ENCODE results near the gene LIN37. TPM values are rescaled to one million over a fixed set of nuclear protein-coding genes. Genes with fewer than 3 reads are reported as not detected.
"Not testable (repeated sequence)": the region's sequence is repeated elsewhere in the genome, so short reads cannot be mapped to it uniquely, and the experiment has no call there.

Gene LIN37
- total and polyA plus RNA-seq, 8 donors: 1.7 to 44.0 (median 4.5) TPM

DNA sequence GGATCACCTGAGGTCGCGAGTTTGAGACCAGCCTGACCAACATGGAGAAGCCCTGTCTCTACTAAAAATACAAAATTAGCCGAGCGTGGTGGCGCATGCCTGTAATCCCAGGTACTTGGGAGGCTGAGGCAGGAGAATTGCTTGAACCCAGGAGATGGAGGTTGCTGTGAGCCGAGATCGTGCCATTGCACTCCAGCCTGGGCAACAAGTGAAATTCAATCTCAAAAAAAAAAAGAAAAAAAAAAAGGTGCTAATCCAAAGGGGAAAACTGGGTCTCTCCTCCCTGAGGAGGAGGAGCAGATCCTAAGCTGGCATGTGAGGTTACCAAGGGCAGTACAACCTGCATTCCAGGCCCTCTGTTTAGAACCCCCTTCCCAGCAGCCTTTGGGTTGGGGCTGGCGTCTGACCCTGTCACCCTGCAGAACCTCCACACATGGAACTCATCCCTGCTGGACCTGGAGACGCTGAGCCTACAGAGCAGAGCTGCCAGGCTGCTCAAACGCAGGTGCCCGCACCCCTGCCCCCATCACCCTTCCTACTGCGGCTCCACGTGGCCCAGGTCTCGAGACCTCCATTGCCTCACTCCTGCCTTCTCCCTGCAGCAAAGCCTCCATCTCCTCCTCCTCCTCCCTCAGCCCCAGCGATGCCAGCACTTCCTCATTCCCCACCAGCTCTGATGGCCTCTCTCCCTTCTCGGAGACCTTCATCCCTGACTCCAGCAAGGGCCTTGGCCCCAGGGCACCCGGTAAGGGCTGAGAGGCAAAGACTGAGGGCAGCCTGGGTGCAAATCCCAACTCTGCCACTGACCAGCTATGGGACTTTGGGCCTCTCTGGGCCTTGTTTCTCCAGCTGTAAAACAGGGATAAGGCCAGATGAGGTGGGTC, 16.3 kb downstream of the LIN37 start:
- no peak for ATAC-seq
- no peak for DNase-seq
- TF ChIP-seq, protein P1, sequence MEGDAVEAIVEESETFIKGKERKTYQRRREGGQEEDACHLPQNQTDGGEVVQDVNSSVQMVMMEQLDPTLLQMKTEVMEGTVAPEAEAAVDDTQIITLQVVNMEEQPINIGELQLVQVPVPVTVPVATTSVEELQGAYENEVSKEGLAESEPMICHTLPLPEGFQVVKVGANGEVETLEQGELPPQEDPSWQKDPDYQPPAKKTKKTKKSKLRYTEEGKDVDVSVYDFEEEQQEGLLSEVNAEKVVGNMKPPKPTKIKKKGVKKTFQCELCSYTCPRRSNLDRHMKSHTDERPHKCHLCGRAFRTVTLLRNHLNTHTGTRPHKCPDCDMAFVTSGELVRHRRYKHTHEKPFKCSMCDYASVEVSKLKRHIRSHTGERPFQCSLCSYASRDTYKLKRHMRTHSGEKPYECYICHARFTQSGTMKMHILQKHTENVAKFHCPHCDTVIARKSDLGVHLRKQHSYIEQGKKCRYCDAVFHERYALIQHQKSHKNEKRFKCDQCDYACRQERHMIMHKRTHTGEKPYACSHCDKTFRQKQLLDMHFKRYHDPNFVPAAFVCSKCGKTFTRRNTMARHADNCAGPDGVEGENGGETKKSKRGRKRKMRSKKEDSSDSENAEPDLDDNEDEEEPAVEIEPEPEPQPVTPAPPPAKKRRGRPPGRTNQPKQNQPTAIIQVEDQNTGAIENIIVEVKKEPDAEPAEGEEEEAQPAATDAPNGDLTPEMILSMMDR (IDR thresholded peaks at IDR 0.05): no peak

DNA sequence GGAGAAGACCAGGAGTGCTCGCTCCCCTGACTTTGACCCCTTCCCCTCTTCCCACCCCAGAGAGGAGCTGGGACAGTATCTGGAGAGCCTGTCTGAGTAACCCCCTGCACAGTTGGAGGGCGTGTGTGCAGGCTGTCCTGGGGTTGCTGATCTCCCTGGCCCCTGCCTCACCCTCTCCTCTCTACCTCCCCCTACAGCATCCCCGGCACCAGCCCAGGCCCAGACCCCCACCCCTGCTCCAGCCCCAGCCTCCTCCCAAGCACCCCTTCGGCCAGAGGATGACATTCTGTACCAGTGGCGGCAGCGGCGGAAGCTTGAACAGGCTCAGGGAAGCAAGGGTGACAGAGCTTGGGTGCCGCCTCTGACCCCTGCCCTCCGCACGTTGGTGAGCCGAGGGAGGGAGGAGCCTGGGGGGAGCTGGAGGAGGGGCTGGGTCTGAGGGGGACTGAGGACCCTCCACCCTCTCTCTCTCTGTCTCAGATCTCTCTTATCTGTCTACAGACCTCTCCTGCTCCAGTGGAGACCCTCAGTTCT, 18.3 kb downstream of the LIN37 start:
- DNase-seq (peak in 2 of 6 donors; percentile 27 to 58), FAIRE-seq (no peak), ATAC-seq (no peak)
- TF ChIP-seq, protein P1 (IDR thresholded peaks at IDR 0.05): no peak
- H3K36me3 ChIP-seq: no peaks in the 10 kb centered on the region
- no peak overlapping the region for H3K4me3 ChIP-seq
- 86 to 87% methylated on average over 11 of the region's 11 CpGs for WGBS, 2 donors
- intact Hi-C loops (cut with DNase I): no loop called here
- H3K9me3 ChIP-seq: no peaks in the 10 kb centered on the region
- H3K27ac ChIP-seq: no peak overlapping the region
- peaks cover 0 to 3% (median 0%) of the 10 kb centered on the region in 3 donors for H3K4me1 ChIP-seq
- H3K27me3 ChIP-seq: no peaks in the 10 kb centered on the region

More for the DNA sequence above, 16.3 kb downstream of the LIN37 start:
- Histone ChIP-seq H3K9me3 (no peaks in the 10 kb centered on the region), H3K36me3 (no peaks in the 10 kb centered on the region), H3K27ac (no peak overlapping the region), H3K4me3 (no peak overlapping the region), H3K4me1 (peaks cover 0 to 3% (median 0%) of the 10 kb centered on the region in 3 donors), H3K27me3 (no peaks in the 10 kb centered on the region)
- no peak for FAIRE-seq
- intact Hi-C loops (cut with DNase I): no loop called here
- 92 to 93% methylated on average over 17 of the region's 17 CpGs for WGBS, 2 donors

DNA sequence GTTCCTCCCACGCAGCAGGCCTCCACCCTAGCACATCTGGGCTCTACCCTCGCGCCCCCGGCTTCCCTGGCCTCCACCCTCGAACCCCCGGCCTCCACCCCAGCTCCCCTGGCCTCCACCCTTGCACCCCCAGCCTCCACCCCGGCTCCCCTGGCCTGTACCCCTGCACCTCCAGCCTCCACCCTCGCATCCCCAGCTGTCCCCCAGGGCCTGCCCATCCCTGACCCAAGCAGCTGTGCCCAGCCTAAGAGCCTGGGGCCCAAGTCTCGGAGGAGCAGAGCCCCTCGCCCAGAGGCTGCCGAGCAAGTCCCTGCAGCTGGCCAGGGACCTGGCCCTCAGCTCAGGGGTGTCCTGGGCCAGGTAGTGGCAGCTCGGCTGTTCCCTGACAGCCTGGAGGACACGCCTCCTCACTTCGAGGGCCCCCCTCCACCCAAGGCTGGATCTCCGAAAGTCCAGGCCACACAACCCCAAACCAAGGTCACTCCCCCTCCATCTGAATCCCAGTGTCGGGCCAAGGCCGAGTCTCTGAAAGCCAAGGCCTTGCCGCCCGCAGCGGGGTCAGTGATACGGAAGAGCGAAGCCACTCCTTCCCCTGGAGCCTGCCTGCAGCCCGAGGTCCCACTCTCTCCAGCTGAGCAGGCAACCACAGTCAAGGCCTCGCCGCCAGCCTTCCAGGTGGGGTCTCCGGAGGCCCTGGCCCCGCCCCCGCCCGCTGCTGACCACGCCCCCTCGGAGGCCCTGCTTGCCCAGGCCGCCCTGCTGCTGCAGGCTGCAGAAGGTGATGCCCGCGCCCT, 19.1 kb downstream of the LIN37 start:
- Histone ChIP-seq H3K27ac (peak overlapping the region in 1 of 4 donors; percentile 33), H3K9me3 (no peaks in the 10 kb centered on the region), H3K4me3 (no peak overlapping the region), H3K4me1 (peaks cover 0 to 3% (median 0%) of the 10 kb centered on the region in 3 donors), H3K27me3 (no peaks in the 10 kb centered on the region), H3K36me3 (no peaks in the 10 kb centered on the region)
- ATAC-seq (peak; percentile 60 to 95 (median 80)), FAIRE-seq (no peak), DNase-seq (peak; percentile 64 to 85 (median 68))
- 36 to 38% methylated on average over 34 of the region's 34 CpGs for WGBS, 2 donors
- intact Hi-C loops (cut with DNase I): no loop called here
- TF ChIP-seq, protein P1 (IDR thresholded peaks at IDR 0.05): no peak

DNA sequence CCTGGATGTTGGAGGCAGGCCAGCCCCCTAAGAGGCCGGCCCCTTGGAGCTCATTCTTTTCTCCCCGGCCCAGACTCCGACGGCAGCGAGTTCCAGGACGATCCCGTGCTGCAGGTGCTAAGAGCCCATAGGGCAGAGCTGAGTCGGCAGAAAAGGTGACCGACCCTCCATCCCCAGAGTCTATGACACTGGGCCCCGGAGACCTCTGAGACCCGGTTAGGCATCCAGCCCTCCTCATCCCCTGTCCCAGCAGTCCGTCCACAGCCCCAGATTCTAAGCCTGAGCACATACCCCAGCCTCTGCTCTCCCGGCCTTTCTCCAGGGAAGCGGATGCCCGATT, 19.7 kb downstream of the LIN37 start:
- no peak for FAIRE-seq
- no peak for DNase-seq
- TF ChIP-seq, protein P1 (IDR thresholded peaks at IDR 0.05): no peak
- Histone ChIP-seq H3K27me3 (no peaks in the 10 kb centered on the region), H3K4me1 (peaks cover 0 to 3% (median 0%) of the 10 kb centered on the region in 3 donors), H3K36me3 (no peaks in the 10 kb centered on the region), H3K4me3 (no peak overlapping the region), H3K27ac (no peak overlapping the region), H3K9me3 (no peaks in the 10 kb centered on the region)
- intact Hi-C loops (cut with DNase I): no loop called here
- 43 to 44% methylated on average over 15 of the region's 15 CpGs for WGBS, 2 donors
- no peak for ATAC-seq

DNA sequence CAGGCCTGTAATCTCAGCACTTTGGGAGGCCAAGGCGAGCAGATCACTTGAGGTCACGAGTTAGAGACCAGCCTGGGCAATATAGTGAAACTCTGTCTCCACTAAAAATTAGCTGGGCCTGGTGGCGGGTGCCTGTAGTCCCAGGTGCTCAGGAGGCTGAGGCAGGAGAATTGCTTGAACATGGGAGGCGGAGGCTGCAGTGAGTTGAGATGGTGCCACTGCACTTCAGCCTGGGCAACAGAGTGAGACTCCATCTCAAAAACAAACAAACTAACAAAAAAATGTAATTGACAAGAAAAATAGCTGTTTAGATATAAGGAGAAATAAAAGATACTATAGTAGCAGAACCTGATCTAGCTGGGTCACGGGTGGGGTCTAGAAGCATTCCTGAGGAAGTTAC, 24.0 kb downstream of the LIN37 start:
- ATAC-seq; intact Hi-C loops (cut with DNase I); H3K27me3 ChIP-seq; H3K27ac ChIP-seq; FAIRE-seq; H3K4me1 ChIP-seq; DNase-seq; H3K4me3 ChIP-seq; H3K36me3 ChIP-seq; H3K9me3 ChIP-seq: not testable (repeated sequence)
- WGBS, 2 donors: 93 to 96% methylated on average over 5 of the region's 5 CpGs
